OCI-LY7 (cell line): ENCODE data around the gene COL15A1. TPM values are rescaled to one million over a fixed set of nuclear protein-coding genes. Genes with fewer than 3 reads are reported as not detected.

Source experiments
- BruUV-seq: library from RNA; stranded (reverse); fragments of 400-500 nt; replicated peaks from 2 replicates; lab custom pipeline; 2021; lab: Mats Ljungman, UMichigan
- CTCF ChIA-PET: fragments of 300-600 bp; sonication (Branson Sonifier 250); formaldehyde crosslinking; loops from one replicate; lab custom pipeline; 2022; ENCODE audit warnings: antibody characterized with exemption; ENCODE audit not compliant: unreplicated experiment; lab: Charles Lee
- POLR2A ChIA-PET: fragments of 300-600 bp; sonication (Branson Sonifier 250); formaldehyde crosslinking; loops from one replicate; lab custom pipeline; 2022; ENCODE audit warnings: antibody characterized with exemption; lab: Charles Lee
- DNase-seq: peaks from one replicate; pipeline ENCODE4 v3.0.0-alpha.2; 2015; ENCODE audit warnings: low spot score
- H2AFZ ChIP-seq: fragments of 200-600 bp; sonication (generic), shearing (Covaris generic); 2 replicates; pipeline ENCODE4 v1.6.1; 2014; ENCODE audit warnings: mild to moderate bottlenecking, antibody characterized with exemption, low read length, moderate library complexity
- H3K27ac ChIP-seq: fragments of 200-600 bp; sonication (generic); 2 replicates; pipeline ENCODE4 v1.5.1; 2014; ENCODE audit warnings: mixed run types, low read depth, mild to moderate bottlenecking, moderate library complexity, low read length, inconsistent platforms; ENCODE audit not compliant: poor library complexity, severe bottlenecking
- H3K36me3 ChIP-seq: fragments of 200-600 bp; sonication (generic); 2 replicates; pipeline ENCODE4 v1.6.1; 2014; ENCODE audit warnings: mild to moderate bottlenecking, antibody characterized with exemption, low read length, moderate library complexity, mixed read lengths; ENCODE audit not compliant: insufficient read depth
- H3K4me1 ChIP-seq: fragments of 200-600 bp; sonication (generic); 2 replicates; pipeline ENCODE4 v1.5.1; 2014; ENCODE audit warnings: mild to moderate bottlenecking, low read length; ENCODE audit not compliant: insufficient read depth, poor library complexity, severe bottlenecking
- H3K4me2 ChIP-seq: fragments of 200-600 bp; sonication (generic); 2 replicates; pipeline ENCODE4 v1.6.1; 2014; ENCODE audit warnings: mild to moderate bottlenecking, low read length
- H3K4me3 ChIP-seq: fragments of 200-600 bp; sonication (generic); 2 replicates; pipeline ENCODE4 v1.5.1; 2014; ENCODE audit warnings: mild to moderate bottlenecking, low read depth, low read length; ENCODE audit not compliant: poor library complexity, severe bottlenecking
- H3K79me2 ChIP-seq: fragments of 200-600 bp; sonication (generic); 2 replicates; pipeline ENCODE4 v1.6.1; 2016; ENCODE audit warnings: low read depth, mild to moderate bottlenecking, low read length, moderate library complexity, mixed read lengths; ENCODE audit not compliant: insufficient read depth
- H3K9me2 ChIP-seq: fragments of 200-600 bp; sonication (generic); 2 replicates; pipeline ENCODE4 v1.6.1; 2016; ENCODE audit warnings: mild to moderate bottlenecking, low read length, mixed read lengths; ENCODE audit not compliant: insufficient read depth
- H3K9me3 ChIP-seq: fragments of 200-600 bp; sonication (generic); 2 replicates; pipeline ENCODE4 v1.6.1; 2014; ENCODE audit warnings: mild to moderate bottlenecking, mixed run types, low read length, mixed read lengths
- H4K20me1 ChIP-seq: fragments of 200-600 bp; sonication (generic); 2 replicates; pipeline ENCODE4 v1.6.1; 2014; ENCODE audit warnings: mild to moderate bottlenecking, antibody characterized with exemption, low read length, moderate library complexity, mixed read lengths; ENCODE audit not compliant: insufficient read depth
- CTCF ChIP-seq: fragments of 200-600 bp; sonication (generic); conservative IDR thresholded peaks from 2 replicates; pipeline ENCODE4 v1.5.1; 2014; ENCODE audit warnings: mild to moderate bottlenecking, antibody characterized with exemption, low read length, moderate library complexity, mixed read lengths
- EZH2phosphoT487 ChIP-seq: fragments of 200-600 bp; sonication (generic); IDR thresholded peaks from 2 replicates; pipeline ENCODE4 v1.6.1; 2018; ENCODE audit warnings: low read depth, borderline replicate concordance, mild to moderate bottlenecking, mixed run types, antibody characterized with exemption, low read length, moderate library complexity, mixed read lengths
- intact Hi-C: fragments of 100-400 bp; cut with micrococcal nuclease; formaldehyde crosslinking; loops from one replicate; pipeline ENCODE4 v1.10.0; 2022; ENCODE audit not compliant: unreplicated experiment
- total RNA-seq, 2 experiments: library from RNA; depleted of rRNA in 1 of 2; stranded (reverse); fragments of >200 nt in 1 of 2; shearing (Covaris generic) in 1 of 2; gene quantifications; 2 replicates each; pipeline ENCODE4 v1.2.3, GENCODE V29; 2014 to 2022

COL15A1 gene
- total RNA-seq, 2 experiments from 2014 or later: not detected

GRCh38 chr9:99015448-99015847, 71.7 kb downstream of the COL15A1 start:
- BruUV-seq: no TSS peak
- no peaks in the 10 kb centered on the region for H3K9me2 ChIP-seq
- intact Hi-C loops: no loop called here
- ChIA-PET CTCF (no interaction called here), POLR2A (interaction anchor here (0.8 kb wide), 1 partner anchor 124 kb away, joined by 3 read pairs; no protein-coding TSS in a partner anchor)
- H3K4me1 ChIP-seq: no peaks in the 10 kb centered on the region
- DNase-seq: no peak
- no peak overlapping the region for H3K4me3 ChIP-seq
- no peak overlapping the region for H3K4me2 ChIP-seq
- no peaks in the 10 kb centered on the region for H3K79me2 ChIP-seq
- no peak overlapping the region for H2AFZ ChIP-seq
- TF ChIP-seq EZH2phosphoT487 (no peak), CTCF (no peak)
- H3K36me3 ChIP-seq: no peaks in the 10 kb centered on the region
- H3K27ac ChIP-seq: no peak overlapping the region
- H4K20me1 ChIP-seq: no peaks in the 10 kb centered on the region
- peaks cover 31% of the 10 kb centered on the region for H3K9me3 ChIP-seq

- BruUV-seq: no TSS peak
- peaks cover 27% of the 10 kb centered on the region for H3K9me3 ChIP-seq
- intact Hi-C loops: no loop called here
These were observed 72.2 kb downstream of the COL15A1 start for GRCh38 chr9:99015890-99016289.

More at GRCh38 chr9:99015890-99016289, 72.2 kb downstream of the COL15A1 start:
- no peaks in the 10 kb centered on the region for H3K79me2 ChIP-seq
- H3K9me2 ChIP-seq: no peaks in the 10 kb centered on the region
- H2AFZ ChIP-seq: no peak overlapping the region
- H4K20me1 ChIP-seq: no peaks in the 10 kb centered on the region
- no peak overlapping the region for H3K4me3 ChIP-seq
- no peak for DNase-seq
- no peaks in the 10 kb centered on the region for H3K4me1 ChIP-seq
- no peak overlapping the region for H3K4me2 ChIP-seq
- ChIA-PET CTCF (no interaction called here), POLR2A (no interaction called here)
- no peak overlapping the region for H3K27ac ChIP-seq
- TF ChIP-seq EZH2phosphoT487 (no peak), CTCF (no peak)
- H3K36me3 ChIP-seq: no peaks in the 10 kb centered on the region
